GM21515 (cell line): ENCODE measurements around the gene RAP2C.
"Not testable (repeated sequence)": the region's sequence is repeated elsewhere in the genome, so short reads cannot be mapped to it uniquely, and the experiment has no call there.

Experiments
- ATAC-seq: cut with Tn5 transposase; IDR thresholded peaks from one replicate; pipeline ENCODE4 v1.9.1; 2021; ENCODE audit not compliant: unreplicated experiment

RAP2C gene

DNA sequence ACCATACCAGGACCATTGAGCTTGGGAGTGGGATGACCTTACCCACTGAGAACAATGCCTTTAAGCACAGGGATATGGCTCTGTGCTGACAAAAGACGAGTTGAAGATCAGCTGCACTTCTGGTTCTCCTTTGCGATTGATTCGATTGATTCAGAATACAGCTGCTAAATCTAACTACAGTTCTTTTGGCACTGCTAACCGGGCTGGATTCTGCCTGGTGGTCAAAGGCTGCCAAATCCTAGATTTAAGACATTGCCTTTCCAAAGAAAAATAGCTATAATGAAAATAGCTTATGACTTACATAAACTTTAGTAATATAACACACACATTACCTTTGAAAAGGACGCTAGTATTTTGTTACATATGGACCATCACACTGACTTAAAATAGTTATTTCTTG is 18.3 kb downstream of the RAP2C start:
- ATAC-seq: no peak

GRCh38 chrX:132199941-132200340 is 19.3 kb downstream of the RAP2C start:
- ATAC-seq: no peak

- ATAC-seq: no peak
Observed at GRCh38 chrX:132193872-132194574, 25.2 kb downstream of the RAP2C start.

DNA sequence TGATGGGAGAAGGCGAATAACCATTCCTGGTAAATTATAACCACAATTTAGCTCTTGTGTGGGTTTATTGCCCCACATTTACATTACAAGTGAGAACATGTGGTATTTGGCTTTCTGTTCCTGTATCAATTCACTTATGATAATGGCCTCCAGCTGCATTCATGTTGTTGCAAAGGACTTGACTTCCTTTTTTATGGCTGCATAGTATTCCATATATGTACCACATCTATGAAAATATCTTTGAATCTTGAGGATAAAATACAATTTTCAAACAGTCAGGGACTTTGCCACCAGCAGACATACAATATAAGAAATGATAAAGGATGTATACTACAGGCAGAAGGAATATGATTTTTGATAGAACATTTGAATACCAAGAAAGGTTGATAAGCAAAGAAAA is 27.3 kb downstream of the RAP2C start:
- ATAC-seq: no peak

DNA sequence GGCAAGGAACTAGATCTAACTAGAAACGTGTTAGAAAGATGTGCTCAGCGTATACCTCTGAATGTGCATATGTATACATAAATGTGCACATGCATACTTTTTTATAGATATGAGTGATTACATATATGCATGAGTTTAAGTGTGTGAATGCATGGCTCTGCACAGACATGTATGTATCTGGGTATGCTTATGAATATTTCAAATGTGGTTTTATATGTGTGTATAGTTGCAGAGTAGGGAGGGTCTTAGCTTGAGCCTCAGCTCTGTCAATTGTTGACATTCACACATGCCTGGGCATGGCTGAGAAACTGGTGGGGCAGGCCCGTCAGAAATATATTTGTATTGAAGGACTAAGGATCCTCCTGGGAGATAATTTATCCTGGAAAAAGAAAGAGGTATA is 31.1 kb downstream of the RAP2C start:
- ATAC-seq: no peak

DNA sequence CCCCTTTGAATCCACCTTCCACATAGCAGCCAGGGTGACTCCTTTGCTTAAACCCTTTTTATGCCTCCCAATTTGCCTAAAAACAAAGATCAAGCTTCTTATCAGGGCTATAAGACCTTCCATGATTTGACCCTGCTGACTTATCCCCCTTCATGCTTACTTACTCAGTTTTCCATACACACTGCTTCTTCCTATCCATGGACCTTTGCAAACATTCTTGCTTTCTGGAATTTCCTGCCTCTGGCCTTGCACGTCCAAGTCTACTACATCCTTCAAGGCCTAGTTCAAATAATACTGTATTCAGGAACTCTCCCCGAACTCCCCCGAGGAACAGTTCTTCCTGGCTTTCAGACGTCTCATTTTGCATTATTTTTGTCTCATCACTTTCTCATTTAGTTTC is 31.8 kb downstream of the RAP2C start:
- ATAC-seq: no peak

DNA sequence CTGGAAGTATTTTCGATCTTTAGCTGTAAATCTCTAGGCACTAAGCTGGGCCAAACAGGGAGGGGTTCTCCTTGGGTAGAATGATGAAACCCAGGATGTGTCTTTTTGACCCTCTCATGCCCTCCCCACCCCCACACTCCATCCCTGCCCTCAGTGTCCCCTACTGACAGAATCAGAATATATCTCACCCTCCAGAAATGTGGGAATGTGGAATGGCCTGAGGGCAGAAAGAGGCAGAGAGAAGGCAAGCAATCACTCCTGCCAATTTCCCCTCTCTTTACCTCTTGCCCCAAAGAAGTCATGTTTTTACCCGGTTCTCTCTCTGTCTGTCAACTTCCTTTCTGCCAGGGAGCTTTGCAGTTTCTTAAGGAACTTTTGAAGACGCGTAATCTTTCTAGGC is 34.4 kb downstream of the RAP2C start:
- no peak for ATAC-seq

- no peak for ATAC-seq
Observed at GRCh38 chrX:132181364-132181763, 37.9 kb downstream of the RAP2C start.

GRCh38 chrX:132180929-132181328 is 38.3 kb downstream of the RAP2C start:
- ATAC-seq: no peak

DNA sequence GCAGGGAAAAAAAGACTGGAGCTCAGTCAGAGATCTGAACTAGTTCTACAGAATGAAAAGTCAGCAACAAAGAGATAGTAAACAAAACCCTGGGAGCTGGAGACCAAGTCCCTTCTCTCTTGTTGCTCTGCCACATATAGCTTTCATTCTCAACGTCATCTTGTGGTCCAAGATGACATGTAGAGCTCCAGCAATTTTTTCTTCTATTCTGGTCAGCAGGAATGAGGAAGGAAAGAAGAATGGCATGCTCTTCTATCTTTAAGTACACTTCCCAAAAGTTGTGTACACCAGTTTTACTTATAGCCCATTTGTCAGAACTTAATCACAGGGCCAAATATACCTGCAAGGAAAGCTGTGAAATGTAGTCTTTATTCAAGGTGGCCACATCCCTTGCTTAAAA is 45.6 kb downstream of the RAP2C start:
- ATAC-seq: no peak

DNA sequence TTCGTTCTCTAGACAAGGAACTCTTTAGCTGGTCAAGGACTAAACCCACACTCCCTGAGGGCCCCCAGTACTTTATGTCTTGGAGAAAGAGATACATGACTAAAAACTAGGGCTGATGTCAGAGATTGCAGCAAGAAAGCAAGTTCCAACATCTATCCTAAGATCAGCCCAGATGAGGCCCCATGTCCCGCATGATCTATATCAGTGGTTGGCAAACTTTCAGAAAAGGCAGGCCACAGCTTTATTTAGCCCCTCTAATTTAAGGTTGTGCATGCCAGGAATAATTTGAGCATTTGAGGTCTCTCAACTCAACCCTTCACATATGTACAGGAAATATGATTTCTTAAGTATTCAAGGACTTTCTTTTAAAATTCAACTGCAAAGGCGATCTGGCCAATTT is 47.4 kb downstream of the RAP2C start:
- no peak for ATAC-seq

- no peak for ATAC-seq
Observed at GRCh38 chrX:132171478-132171877, 47.8 kb downstream of the RAP2C start.

DNA sequence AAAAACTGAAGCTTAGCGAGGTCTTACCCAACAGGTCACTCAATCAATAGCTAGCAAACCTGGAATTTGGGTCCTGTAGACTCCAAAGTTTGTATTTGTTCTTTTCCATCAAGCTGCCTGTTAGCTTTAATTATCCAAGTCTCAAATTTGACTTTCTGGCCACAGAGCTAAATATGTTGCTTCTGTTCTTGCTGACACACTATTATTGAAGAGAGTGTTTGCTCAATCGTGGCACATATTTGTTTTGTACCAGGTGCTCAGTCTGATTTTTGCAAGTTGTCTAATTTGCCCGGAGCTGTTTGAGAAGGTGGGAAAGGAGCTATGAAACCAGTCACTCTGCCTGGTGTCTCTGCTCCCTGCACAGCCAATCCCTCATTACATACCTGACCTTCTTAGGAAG is 49.7 kb downstream of the RAP2C start:
- ATAC-seq: no peak

GRCh38 chrX:132165651-132166050 is 53.6 kb downstream of the RAP2C start:
- no peak for ATAC-seq

DNA sequence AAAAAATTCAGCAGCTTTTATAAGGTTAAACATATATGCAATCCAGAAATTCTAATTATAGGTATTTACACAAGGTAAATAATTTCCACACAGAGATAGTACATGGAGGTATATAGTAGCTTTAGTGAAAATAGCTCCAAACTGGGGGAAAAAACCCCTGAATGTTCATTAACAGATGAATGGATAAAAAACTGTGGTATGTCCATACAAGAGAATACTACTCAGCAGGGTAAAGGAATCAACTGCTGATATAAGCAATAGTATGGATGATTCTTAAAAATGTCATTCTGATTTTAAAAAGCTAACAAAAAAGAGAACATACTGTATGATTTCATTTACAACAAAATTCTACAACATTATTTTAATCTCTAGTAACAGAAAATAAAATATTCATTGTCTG is 54.2 kb downstream of the RAP2C start:
- no peak for ATAC-seq

GRCh38 chrX:132163094-132163493 is 56.2 kb downstream of the RAP2C start:
- ATAC-seq: not testable (repeated sequence)

DNA sequence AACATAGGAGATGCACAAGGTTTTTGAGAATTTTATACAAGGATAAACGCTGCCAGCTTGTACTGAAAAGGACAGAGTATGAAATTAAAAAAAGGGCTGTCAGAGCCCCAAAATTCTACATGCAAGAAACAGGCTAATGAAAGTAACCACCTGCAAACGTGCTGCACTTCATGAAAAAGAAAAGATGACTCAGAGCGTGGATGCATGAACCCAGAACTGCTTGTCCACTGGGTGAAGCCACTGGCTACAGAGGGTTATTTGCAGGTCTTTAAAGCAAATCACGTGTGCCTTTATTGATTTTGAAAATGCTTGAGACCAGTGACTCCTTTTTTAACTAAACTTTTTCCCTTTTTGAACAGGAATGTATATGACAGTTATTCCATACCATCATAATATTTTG is 66.1 kb downstream of the RAP2C start:
- ATAC-seq: no peak
